Measurements from ENCODE around the gene NHSL2.

GRCh38 chrX:71867680-71868079 lies 43.0 kb upstream of the NHSL2 start:
- TF ChIP-seq ZNF274 (IDR thresholded peaks at IDR 0.05; ENCODE audit: low read depth, low read length) (no peak), YY1 (IDR thresholded peaks at IDR 0.05; ENCODE audit: insufficient read depth, insufficient read length) (no peak), SUZ12 (IDR thresholded peaks at IDR 0.05; ENCODE audit: extremely low read depth, insufficient read depth, insufficient read length) (no peak)

Data from NT2/D1 (cell line).